Mucosa of stomach (tissue), 1 donor: ENCODE results near the gene CLEC4M.

ENCODE experiments used
- H3K27me3 ChIP-seq: one replicate; pipeline ENCODE4 v1.7.0; 2013; ENCODE audit warnings: mild to moderate bottlenecking, low read length; ENCODE audit not compliant: control insufficient read depth, insufficient read depth
- H3K36me3 ChIP-seq: one replicate; pipeline ENCODE4 v1.7.0; 2013; ENCODE audit warnings: low read length; ENCODE audit not compliant: control insufficient read depth, insufficient read depth
- H3K4me1 ChIP-seq: one replicate; pipeline ENCODE4 v1.7.0; 2013; ENCODE audit warnings: mild to moderate bottlenecking, low read length; ENCODE audit not compliant: control insufficient read depth, insufficient read depth
- H3K4me3 ChIP-seq: one replicate; pipeline ENCODE4 v1.7.0; 2013; ENCODE audit warnings: low read length
- H3K9ac ChIP-seq: one replicate; pipeline ENCODE4 v1.7.0; 2013; ENCODE audit warnings: mild to moderate bottlenecking, low read length, moderate library complexity
- H3K9me3 ChIP-seq: one replicate; pipeline ENCODE4 v1.7.0; 2013; ENCODE audit warnings: mild to moderate bottlenecking, low read length, moderate library complexity; ENCODE audit not compliant: control insufficient read depth
- donor health status: Pancreatic carcinoma.

Gene CLEC4M

GRCh38 chr19:7732045-7732444 lies 31.0 kb upstream of the CLEC4M start, which contains the start of gene CLEC4G:
CLEC4G (minus strand) TSS chr19:7732110; CDS start chr19:7732102, 8 bp downstream.
- no peaks in the 10 kb centered on the region for H3K9me3 ChIP-seq
- peaks cover 43% of the 10 kb centered on the region for H3K27me3 ChIP-seq
- H3K4me1 ChIP-seq = no peaks in the 10 kb centered on the region
- no peak within 1 kb of the TSS for H3K9ac ChIP-seq
- no peak within 1 kb of the TSS for H3K4me3 ChIP-seq
- H3K36me3 ChIP-seq = no peaks in the 10 kb centered on the region

GRCh38 chr19:7733376-7733775 lies 29.7 kb upstream of the CLEC4M start:
- no peaks in the 10 kb centered on the region for H3K9me3 ChIP-seq
- H3K4me3 ChIP-seq = no peak overlapping the region
- H3K4me1 ChIP-seq = no peaks in the 10 kb centered on the region
- no peak overlapping the region for H3K9ac ChIP-seq
- H3K27me3 ChIP-seq = peaks cover 37% of the 10 kb centered on the region
- no peaks in the 10 kb centered on the region for H3K36me3 ChIP-seq

GRCh38 chr19:7734220-7735203 lies 28.5 kb upstream of the CLEC4M start:
- H3K4me1 ChIP-seq = no peaks in the 10 kb centered on the region
- peaks cover 26% of the 10 kb centered on the region for H3K27me3 ChIP-seq
- H3K4me3 ChIP-seq = no peak overlapping the region
- H3K9ac ChIP-seq = no peak overlapping the region
- no peaks in the 10 kb centered on the region for H3K36me3 ChIP-seq
- no peaks in the 10 kb centered on the region for H3K9me3 ChIP-seq

- no peak overlapping the region for H3K4me3 ChIP-seq
- H3K9me3 ChIP-seq = no peaks in the 10 kb centered on the region
- no peak overlapping the region for H3K9ac ChIP-seq
- H3K36me3 ChIP-seq = no peaks in the 10 kb centered on the region
- no peaks in the 10 kb centered on the region for H3K4me1 ChIP-seq
- H3K27me3 ChIP-seq = peaks cover 12% of the 10 kb centered on the region
These were observed 26.9 kb upstream of the CLEC4M start for GRCh38 chr19:7736148-7736547.

GRCh38 chr19:7737215-7737614 lies 25.8 kb upstream of the CLEC4M start:
- Histone ChIP-seq H3K9me3 (no peaks in the 10 kb centered on the region), H3K9ac (no peak overlapping the region), H3K4me1 (no peaks in the 10 kb centered on the region), H3K36me3 (no peaks in the 10 kb centered on the region), H3K4me3 (no peak overlapping the region), H3K27me3 (peaks cover 3% of the 10 kb centered on the region)

GRCh38 chr19:7738023-7738422 lies 25.0 kb upstream of the CLEC4M start:
- Histone ChIP-seq H3K9ac (no peak overlapping the region), H3K4me1 (no peaks in the 10 kb centered on the region), H3K9me3 (no peaks in the 10 kb centered on the region), H3K4me3 (no peak overlapping the region), H3K36me3 (no peaks in the 10 kb centered on the region), H3K27me3 (peaks cover 2% of the 10 kb centered on the region)

- no peaks in the 10 kb centered on the region for H3K27me3 ChIP-seq
- H3K9me3 ChIP-seq = no peaks in the 10 kb centered on the region
- H3K4me1 ChIP-seq = no peaks in the 10 kb centered on the region
- no peak overlapping the region for H3K9ac ChIP-seq
- no peaks in the 10 kb centered on the region for H3K36me3 ChIP-seq
- no peak overlapping the region for H3K4me3 ChIP-seq
These were observed 23.8 kb upstream of the CLEC4M start for GRCh38 chr19:7739211-7739755.

- H3K27me3 ChIP-seq = no peaks in the 10 kb centered on the region
- no peak overlapping the region for H3K9ac ChIP-seq
- no peaks in the 10 kb centered on the region for H3K9me3 ChIP-seq
- no peaks in the 10 kb centered on the region for H3K36me3 ChIP-seq
- H3K4me1 ChIP-seq = no peaks in the 10 kb centered on the region
- no peak overlapping the region for H3K4me3 ChIP-seq
These were observed 23.0 kb upstream of the CLEC4M start for GRCh38 chr19:7739801-7740681.

GRCh38 chr19:7740682-7741054 lies 22.4 kb upstream of the CLEC4M start:
- Histone ChIP-seq H3K4me1 (no peaks in the 10 kb centered on the region), H3K27me3 (no peaks in the 10 kb centered on the region), H3K9me3 (no peaks in the 10 kb centered on the region), H3K4me3 (no peak overlapping the region), H3K36me3 (no peaks in the 10 kb centered on the region), H3K9ac (no peak overlapping the region)

GRCh38 chr19:7742575-7742974 lies 20.5 kb upstream of the CLEC4M start:
- H3K9me3 ChIP-seq = no peaks in the 10 kb centered on the region
- no peak overlapping the region for H3K4me3 ChIP-seq
- H3K27me3 ChIP-seq = no peaks in the 10 kb centered on the region

GRCh38 chr19:7742991-7743390 lies 20.1 kb upstream of the CLEC4M start:
- Histone ChIP-seq H3K4me3 (no peak overlapping the region), H3K27me3 (no peaks in the 10 kb centered on the region), H3K36me3 (no peaks in the 10 kb centered on the region), H3K9me3 (no peaks in the 10 kb centered on the region), H3K4me1 (no peaks in the 10 kb centered on the region), H3K9ac (no peak overlapping the region)

More at GRCh38 chr19:7742575-7742974, 20.5 kb upstream of the CLEC4M start:
- Histone ChIP-seq H3K9ac (no peak overlapping the region), H3K4me1 (no peaks in the 10 kb centered on the region), H3K36me3 (no peaks in the 10 kb centered on the region)
